ENCODE measurements around the gene ERF.
A peak's percentile ranks its signal among the peaks of the same experiment; 100 is the strongest.

The ERF gene

DNA sequence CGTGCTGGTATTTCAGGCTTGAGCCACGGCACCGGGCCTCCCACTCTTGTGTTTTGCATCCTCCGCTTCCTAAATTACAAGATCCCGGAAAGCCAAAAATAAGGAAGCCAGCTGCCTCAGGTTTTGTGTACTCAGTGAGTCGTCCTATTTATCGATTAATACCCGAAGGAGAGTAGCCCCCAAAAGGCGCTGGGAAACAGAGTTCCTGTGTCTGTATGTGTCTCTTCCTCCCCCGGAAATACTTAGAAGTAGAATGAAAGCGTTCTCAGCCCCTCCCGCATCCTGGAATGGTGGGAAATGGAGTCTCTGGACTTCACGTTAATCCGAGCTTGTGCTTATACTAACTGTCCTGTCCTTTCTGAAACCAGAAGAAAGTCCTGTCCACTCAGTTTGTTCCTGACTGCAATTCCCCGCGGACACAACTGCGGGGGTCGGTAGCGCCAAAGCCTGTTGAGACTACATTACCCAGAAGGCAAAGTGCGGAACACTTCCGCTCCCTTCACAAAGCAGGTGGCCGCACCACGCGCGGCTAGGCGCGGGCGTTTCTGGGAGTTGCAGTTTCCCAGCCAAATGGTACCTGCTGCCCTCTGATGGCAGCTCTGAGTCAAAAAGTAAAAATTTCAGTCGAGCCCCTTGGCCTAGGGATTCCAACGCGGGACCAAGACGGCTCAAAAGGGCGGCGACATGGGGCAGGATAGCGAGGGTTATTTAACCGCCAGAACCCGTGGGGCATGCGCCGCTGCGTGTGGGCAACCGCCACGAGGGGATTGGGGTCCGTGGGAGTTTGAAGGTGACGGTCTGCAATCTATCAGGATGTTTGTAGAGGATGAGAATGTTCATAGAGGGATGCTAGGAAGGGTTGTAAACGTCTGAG, 10.3 kb downstream of the ERF start:
- no peaks in the 10 kb centered on the region for H3K9me3 Mint-ChIP-seq
- peak overlapping the region; percentile 95 for H3K4me3 Mint-ChIP-seq
- peaks cover 53% of the 10 kb centered on the region for H3K4me1 Mint-ChIP-seq
- peak overlapping the region; percentile 99 for H3K27ac Mint-ChIP-seq
- H3K36me3 Mint-ChIP-seq: no peaks in the 10 kb centered on the region
- H3K27me3 Mint-ChIP-seq: no peaks in the 10 kb centered on the region

DNA sequence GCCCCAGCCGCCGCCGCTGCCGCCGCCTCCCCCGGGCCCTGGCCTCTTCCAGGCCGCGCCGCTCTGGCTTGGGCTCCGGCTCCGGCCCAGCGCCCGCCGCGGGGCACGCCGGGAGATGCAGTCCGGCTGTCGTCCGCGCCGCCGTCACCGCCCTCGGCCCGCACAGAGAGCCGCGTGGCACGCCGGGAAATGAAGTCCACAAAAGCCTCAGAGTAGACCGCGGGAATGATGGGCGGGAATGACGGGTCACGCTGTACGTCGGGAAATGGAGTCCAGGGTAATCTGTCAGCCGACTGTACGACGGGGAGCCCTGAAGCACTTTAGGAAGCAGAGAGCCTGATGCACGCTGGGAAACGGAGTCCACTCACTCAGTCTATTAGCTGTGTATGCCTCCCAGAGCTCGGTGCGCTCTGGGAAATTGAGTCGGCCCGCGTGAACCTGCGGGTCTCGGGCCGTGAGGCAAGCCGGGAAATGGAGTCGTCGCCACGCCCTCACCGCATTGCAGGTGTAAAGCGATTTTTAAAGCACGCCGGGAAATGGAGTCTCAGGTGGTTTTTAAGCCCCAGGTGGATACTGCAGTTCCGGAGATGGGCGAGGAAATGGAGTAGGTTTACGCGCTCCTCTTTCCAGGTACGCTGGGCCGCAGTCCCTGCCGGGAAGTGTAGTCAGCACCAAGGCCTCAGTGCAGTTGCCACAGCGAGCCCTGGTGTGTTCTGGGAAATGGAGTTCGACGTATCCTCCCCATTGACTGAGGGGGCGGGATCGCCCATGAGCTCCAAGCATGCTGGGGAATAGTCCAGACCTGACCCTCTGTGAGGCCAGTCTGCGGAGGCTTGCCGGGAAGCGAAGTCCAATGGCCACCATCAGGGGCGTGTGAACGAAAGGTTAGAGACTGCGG, 12.2 kb downstream of the ERF start, which contains the start of gene GSK3A:
GSK3A (minus strand) TSS at position 91 of the 898 bp plus-strand sequence. CDS start 137 bp downstream, outside the sequence.
- peaks cover 60% of the 10 kb centered on the region for H3K4me1 Mint-ChIP-seq
- H3K27ac Mint-ChIP-seq: peak within 1 kb of the TSS; percentile 96
- H3K27me3 Mint-ChIP-seq: no peaks in the 10 kb centered on the region
- no peaks in the 10 kb centered on the region for H3K9me3 Mint-ChIP-seq
- peaks cover 3% of the 10 kb centered on the region for H3K36me3 Mint-ChIP-seq
- peak within 1 kb of the TSS; percentile 95 for H3K4me3 Mint-ChIP-seq

DNA sequence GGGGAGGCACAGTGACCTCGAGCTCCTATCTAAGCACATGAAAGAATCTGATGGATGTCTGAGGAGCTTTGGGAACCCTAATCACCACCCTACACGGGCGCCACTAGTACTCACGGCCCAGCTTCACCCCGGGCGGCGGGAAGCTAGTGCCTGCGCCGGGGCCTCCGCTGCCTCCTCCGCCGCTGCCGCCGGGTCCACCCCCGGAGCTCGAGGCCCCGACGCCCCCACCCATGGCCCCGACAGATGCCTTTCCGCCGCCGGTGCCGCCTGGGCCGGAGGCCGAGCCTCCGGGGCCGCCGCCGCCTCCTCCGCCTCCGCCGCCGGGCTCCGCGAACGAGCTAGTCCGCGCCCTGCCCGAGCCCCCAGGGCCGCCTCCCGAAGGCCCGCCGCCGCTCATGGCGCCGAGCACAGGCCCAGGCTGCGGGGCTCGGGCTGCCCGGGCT, 12.8 kb downstream of the ERF start:
- H3K27ac Mint-ChIP-seq: peak overlapping the region; percentile 87
- H3K9me3 Mint-ChIP-seq: no peaks in the 10 kb centered on the region
- H3K36me3 Mint-ChIP-seq: peaks cover 3% of the 10 kb centered on the region
- H3K27me3 Mint-ChIP-seq: no peaks in the 10 kb centered on the region
- H3K4me3 Mint-ChIP-seq: peak overlapping the region; percentile 91
- H3K4me1 Mint-ChIP-seq: peaks cover 59% of the 10 kb centered on the region

DNA sequence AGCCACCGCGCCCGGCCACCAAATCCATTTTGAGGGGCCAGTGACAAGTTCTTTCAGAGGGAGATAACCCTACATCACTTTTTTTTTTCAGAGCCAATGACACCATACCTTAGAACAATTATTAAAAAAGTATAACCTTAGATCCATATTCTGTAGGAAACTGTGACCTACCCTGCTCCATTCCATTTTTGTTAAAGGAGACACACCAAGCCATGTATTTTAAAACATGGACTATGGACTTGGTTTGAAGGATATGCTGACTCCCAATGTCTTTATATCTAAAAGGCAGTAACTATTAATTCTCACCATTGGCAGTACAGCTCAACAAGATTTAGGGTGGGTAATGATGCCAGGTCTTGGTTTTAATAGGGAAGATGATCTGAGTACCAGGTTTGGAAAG, 13.6 kb downstream of the ERF start:
- Mint-ChIP-seq H3K4me3 (peak overlapping the region; percentile 91), H3K27me3 (no peaks in the 10 kb centered on the region), H3K9me3 (no peaks in the 10 kb centered on the region), H3K4me1 (peaks cover 55% of the 10 kb centered on the region), H3K36me3 (peaks cover 6% of the 10 kb centered on the region), H3K27ac (peak overlapping the region; percentile 87)

DNA sequence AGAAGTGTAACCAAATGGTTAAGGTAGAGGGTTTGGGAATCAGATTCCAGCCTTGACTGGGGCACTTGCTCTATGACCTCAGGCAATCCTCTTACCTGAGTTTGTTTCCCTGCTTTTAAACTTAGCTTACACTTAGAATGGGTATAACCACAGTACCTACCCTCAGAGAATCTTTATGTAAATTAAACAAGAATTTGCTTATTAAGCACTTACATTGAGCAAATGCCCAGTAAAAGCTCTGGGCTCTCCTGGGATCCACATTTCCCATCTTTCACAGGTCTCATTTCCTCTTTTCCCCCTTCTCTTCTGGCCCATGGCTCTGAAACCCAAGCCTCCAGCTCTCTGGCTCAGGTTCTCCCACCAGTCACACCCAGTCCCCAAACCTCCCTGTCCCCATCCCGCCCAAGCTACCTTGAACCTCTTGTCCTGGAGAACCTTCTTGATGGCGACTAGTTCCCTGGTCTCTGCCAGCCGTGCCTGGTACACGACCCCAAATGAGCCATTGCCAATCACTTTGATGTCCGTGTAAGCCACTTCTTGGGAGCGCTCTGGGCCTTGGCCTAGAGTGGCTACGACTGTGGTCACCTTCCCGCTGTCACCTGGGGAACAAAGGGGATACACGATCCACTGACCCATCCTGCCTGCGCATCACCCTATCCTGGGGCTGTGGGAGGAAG, 15.2 kb downstream of the ERF start:
- H3K4me3 Mint-ChIP-seq: no peak overlapping the region
- H3K4me1 Mint-ChIP-seq: peaks cover 52% of the 10 kb centered on the region
- no peaks in the 10 kb centered on the region for H3K9me3 Mint-ChIP-seq
- peaks cover 12% of the 10 kb centered on the region for H3K36me3 Mint-ChIP-seq
- H3K27me3 Mint-ChIP-seq: no peaks in the 10 kb centered on the region
- H3K27ac Mint-ChIP-seq: peak overlapping the region; percentile 90

DNA sequence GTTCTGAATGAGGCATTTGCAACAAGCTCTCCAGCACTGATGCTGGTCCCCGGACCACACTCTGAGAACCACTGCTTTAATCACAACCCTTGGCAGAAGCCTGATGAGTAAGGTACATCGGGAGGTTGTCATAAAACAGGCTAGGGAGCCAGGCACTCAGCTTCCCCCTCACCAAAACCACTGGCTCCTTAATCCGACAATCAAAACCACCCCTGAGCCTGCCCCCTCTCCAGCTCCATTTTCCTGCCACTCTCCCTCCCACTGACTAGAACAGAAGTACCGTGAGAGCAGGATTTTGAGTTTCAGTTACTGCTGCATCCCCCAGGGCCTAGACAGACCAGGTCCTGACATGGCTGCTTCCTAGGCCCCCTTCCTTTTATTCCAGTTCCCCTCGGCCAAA, 19.7 kb downstream of the ERF start:
- Mint-ChIP-seq H3K4me1 (peaks cover 25% of the 10 kb centered on the region), H3K27ac (no peak overlapping the region)

DNA sequence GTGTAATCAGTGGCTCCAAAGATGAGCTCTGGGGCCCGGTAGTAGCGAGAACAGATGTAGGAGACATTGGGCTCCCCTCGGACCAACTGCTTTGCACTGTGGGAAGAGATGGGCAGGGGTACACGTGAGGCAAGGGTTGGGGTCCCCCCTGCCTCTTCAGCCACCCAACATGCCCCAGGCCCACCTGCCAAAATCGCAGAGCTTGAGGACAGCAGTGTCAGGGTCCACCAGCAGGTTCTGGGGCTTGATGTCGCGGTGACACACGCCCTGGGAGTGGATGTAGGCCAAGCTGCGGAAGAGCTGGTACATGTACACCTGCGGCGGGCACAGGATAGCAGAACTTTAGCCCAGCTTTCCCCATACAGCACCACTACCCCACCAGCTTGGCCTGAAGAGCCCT, 20.6 kb downstream of the ERF start:
- peaks cover 23% of the 10 kb centered on the region for H3K4me1 Mint-ChIP-seq
- no peak overlapping the region for H3K4me3 Mint-ChIP-seq
- H3K9me3 Mint-ChIP-seq: no peaks in the 10 kb centered on the region
- no peak overlapping the region for H3K27ac Mint-ChIP-seq
- H3K36me3 Mint-ChIP-seq: peaks cover 15% of the 10 kb centered on the region
- H3K27me3 Mint-ChIP-seq: no peaks in the 10 kb centered on the region

More for the DNA sequence above, 19.7 kb downstream of the ERF start:
- Mint-ChIP-seq H3K36me3 (peaks cover 15% of the 10 kb centered on the region), H3K27me3 (no peaks in the 10 kb centered on the region), H3K9me3 (no peaks in the 10 kb centered on the region), H3K4me3 (no peak overlapping the region)

DNA sequence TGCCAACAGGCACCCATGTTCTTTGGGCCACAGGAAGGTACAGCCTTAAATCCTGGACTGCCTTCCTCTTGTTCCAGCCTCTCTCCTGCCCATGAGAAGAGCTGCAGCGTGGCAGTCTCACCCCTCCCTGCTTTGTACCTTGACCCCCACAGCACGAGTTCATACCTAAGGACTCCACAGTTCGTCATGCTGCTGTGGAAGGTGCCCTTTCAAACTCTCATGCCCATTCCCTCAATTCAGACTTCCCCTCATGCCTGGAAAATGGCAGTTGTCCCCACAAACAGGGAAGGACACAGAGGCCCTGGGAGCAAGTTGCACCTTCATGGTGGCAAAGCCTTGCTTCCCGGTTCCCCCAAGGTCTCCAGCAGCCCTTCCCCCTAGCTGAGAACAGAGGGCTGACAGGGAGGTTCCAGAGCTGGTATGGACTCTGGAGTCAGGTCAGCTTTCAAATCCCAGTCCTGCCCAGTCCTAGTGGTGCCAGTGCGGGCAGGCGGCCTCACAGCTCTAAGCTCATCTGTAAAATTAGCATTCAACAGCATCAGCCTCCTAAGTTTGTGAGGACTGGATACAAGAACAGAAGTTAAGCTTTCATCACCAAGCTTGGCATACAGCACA, 21.1 kb downstream of the ERF start:
- H3K27me3 Mint-ChIP-seq: no peaks in the 10 kb centered on the region
- H3K9me3 Mint-ChIP-seq: no peaks in the 10 kb centered on the region
- peaks cover 25% of the 10 kb centered on the region for H3K4me1 Mint-ChIP-seq
- H3K27ac Mint-ChIP-seq: peak overlapping the region; percentile 77
- peaks cover 12% of the 10 kb centered on the region for H3K36me3 Mint-ChIP-seq
- H3K4me3 Mint-ChIP-seq: no peak overlapping the region

DNA sequence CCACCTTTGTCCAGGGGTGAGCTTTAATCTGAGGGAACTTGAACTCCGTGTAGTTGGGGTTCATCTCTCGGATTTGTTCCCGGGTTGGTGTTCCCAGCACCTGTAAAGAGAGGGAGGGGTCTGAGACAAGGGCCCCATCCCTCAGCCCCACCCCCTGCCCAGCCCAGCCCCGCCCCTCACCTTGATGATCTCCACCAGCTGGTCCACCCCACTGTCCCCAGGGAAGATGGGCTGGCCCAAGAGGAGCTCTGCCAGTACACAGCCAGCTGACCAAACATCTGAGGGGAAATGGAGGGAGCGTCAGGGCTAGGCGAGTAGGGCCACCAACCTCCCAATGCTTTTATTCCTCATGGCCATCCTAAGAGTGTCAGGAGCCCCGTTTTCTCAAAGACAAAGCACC, 21.8 kb downstream of the ERF start:
- Mint-ChIP-seq H3K36me3 (peaks cover 12% of the 10 kb centered on the region), H3K4me3 (no peak overlapping the region), H3K27ac (no peak overlapping the region), H3K27me3 (no peaks in the 10 kb centered on the region), H3K9me3 (no peaks in the 10 kb centered on the region), H3K4me1 (peaks cover 29% of the 10 kb centered on the region)

DNA sequence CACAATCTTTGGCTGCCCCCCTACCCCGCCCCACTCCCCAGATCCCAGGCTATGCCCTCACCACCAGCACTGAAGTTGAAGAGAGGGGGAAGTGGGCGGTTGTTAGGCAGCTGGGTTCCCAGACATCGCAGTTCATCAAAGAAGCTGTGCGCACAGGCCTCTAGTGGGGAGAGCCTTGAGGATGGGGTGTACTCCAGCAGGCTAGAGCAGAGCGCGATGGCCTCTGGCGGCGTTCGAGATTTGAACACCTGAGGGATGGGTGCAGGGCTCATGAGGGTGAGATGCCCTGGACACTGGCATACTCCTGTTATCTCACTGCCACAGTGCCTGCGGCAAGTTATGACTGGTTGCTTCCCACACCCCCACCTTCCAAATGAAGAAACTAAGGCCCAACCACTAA, 22.5 kb downstream of the ERF start:
- no peaks in the 10 kb centered on the region for H3K27me3 Mint-ChIP-seq
- no peak overlapping the region for H3K27ac Mint-ChIP-seq
- H3K9me3 Mint-ChIP-seq: no peaks in the 10 kb centered on the region
- peaks cover 12% of the 10 kb centered on the region for H3K36me3 Mint-ChIP-seq
- no peak overlapping the region for H3K4me3 Mint-ChIP-seq
- peaks cover 32% of the 10 kb centered on the region for H3K4me1 Mint-ChIP-seq

DNA sequence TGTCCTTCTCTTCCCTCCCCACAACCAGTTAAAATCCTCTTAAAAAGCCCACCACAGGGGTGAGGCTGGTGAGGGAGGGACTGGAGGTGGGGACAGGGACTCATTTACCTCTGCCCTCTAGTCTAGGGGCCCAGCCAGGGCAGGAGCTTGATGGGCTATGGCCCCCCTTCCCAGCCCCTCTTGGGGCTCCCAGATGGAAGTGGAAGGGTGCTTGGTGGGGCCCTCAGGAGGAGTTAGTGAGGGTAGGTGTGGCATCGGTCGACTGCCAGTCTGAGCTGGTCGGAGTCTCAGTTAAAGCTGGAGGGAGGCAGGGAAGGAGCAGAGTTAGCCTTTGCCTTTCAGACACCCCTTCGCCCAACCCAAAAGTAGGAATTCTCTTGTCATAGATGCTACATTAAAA, 24.4 kb downstream of the ERF start:
- Mint-ChIP-seq H3K9me3 (no peaks in the 10 kb centered on the region), H3K4me3 (no peak overlapping the region), H3K36me3 (peaks cover 12% of the 10 kb centered on the region), H3K27me3 (no peaks in the 10 kb centered on the region), H3K27ac (no peak overlapping the region), H3K4me1 (peaks cover 33% of the 10 kb centered on the region)

DNA sequence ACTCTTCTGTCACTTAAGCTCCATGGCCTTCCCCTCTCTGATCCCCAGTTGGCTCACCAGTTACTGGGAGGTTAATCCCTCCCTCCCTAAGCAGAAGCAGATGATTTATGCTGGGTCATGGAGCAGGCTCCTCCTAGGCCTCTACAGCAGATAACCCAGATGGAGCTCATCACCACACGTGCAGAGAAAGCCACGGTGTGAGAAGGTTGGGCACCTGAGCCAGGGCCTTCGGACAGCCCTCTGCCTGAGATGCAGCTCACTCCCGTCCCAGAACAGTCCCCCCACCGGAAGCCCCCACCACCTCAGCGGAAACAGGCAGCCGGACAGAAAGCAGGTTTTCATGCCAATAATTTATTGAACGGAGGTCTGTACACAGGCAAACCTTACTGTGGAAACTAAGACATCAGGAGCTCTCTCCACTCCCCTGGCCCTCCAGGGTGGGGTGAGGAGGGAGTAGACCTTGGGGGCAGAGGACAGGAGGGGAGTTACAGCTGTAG, 25.0 kb downstream of the ERF start:
- Mint-ChIP-seq H3K27ac (peak overlapping the region; percentile 77), H3K4me3 (no peak overlapping the region), H3K27me3 (no peaks in the 10 kb centered on the region), H3K36me3 (peaks cover 8% of the 10 kb centered on the region), H3K4me1 (peaks cover 29% of the 10 kb centered on the region), H3K9me3 (no peaks in the 10 kb centered on the region)

DNA sequence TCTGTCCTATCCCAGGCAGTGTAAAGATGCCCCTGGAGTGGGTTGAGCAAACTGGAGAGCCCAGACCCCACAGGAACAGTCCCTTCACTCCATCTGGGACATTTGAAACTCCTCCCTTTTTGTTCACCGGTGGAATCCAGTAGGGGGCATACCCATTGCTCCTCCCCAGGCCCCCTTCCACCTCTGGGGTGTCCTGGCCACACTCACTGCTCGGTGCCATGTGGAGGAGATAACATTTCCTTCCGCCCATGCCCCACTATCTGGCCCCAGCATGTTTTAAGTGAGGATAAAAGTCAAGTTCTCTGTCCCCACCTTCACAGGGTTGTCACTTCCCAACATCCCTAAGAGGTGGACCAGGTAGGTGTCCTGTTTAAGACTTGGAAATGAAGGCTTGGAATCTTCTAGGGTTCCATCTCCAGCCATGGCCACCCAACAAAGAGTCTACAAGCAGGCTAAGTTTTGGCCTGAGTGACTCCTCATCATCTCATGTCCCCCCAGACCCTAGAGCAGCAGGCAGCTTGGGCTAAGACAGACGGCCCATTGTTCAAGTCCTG, 25.6 kb downstream of the ERF start:
- no peak overlapping the region for H3K4me3 Mint-ChIP-seq

DNA sequence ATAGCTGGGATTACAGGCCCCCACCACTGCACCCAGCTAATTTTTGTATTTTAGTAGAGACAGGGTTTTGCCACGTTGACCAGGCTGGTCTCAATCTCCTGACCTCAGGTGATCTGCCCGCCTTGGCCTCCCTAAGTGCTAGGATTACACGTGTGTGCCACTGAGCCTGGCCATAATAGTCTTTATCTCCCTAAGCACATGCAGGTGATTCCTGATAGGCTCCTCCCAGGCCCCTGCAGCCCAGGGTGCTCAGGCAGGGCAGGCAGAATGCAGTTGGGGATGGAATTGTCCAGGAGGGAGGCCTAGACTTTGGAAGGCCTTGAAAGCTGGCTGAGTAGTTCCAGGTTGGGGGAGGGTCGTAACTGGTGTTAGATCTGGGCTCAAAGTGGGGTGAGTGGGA, 26.3 kb downstream of the ERF start:
- H3K4me3 Mint-ChIP-seq: no peak overlapping the region
- no peaks in the 10 kb centered on the region for H3K27me3 Mint-ChIP-seq
- H3K4me1 Mint-ChIP-seq: peaks cover 29% of the 10 kb centered on the region
- H3K36me3 Mint-ChIP-seq: peaks cover 10% of the 10 kb centered on the region
- H3K9me3 Mint-ChIP-seq: no peaks in the 10 kb centered on the region
- no peak overlapping the region for H3K27ac Mint-ChIP-seq

More for the DNA sequence above, 25.6 kb downstream of the ERF start:
- H3K27ac Mint-ChIP-seq: peak overlapping the region; percentile 77
- no peaks in the 10 kb centered on the region for H3K9me3 Mint-ChIP-seq
- H3K36me3 Mint-ChIP-seq: peaks cover 10% of the 10 kb centered on the region
- H3K27me3 Mint-ChIP-seq: no peaks in the 10 kb centered on the region
- peaks cover 29% of the 10 kb centered on the region for H3K4me1 Mint-ChIP-seq

All from activated naive CD4-positive, alpha-beta T cell treated with anti-CD3 and anti-CD28 coated beads, Interleukin-2, amount 50 U/mL, for 24 hours (primary cell).